GM13976 (cell line): ENCODE measurements around the gene YWHAG.

Source experiments
- DNase-seq: peaks from one replicate; pipeline ENCODE4 v3.0.0; 2012; ENCODE audit warnings: low spot score
- in situ Hi-C: fragments of 300-500 bp; cut with MboI; formaldehyde crosslinking; loops from one replicate; pipeline ENCODE4 v1.12.0; 2022; ENCODE audit warnings: low sequenced_read_pairs, mixed read lengths, inconsistent platforms; ENCODE audit not compliant: unreplicated experiment
- TF ChIP-seq, protein P1 (sequence below): IDR thresholded peaks from 2 replicates; pipeline ENCODE4 v1.5.1; 2012; ENCODE audit warnings: borderline replicate concordance, mild to moderate bottlenecking; ENCODE audit not compliant: insufficient read depth; ENCODE audit errors: extremely low read depth, missing control alignments, control extremely low read depth

The YWHAG gene

GRCh38 chr7:76356115-76356514, 2.7 kb downstream of the YWHAG start:
- TF ChIP-seq, protein P1, sequence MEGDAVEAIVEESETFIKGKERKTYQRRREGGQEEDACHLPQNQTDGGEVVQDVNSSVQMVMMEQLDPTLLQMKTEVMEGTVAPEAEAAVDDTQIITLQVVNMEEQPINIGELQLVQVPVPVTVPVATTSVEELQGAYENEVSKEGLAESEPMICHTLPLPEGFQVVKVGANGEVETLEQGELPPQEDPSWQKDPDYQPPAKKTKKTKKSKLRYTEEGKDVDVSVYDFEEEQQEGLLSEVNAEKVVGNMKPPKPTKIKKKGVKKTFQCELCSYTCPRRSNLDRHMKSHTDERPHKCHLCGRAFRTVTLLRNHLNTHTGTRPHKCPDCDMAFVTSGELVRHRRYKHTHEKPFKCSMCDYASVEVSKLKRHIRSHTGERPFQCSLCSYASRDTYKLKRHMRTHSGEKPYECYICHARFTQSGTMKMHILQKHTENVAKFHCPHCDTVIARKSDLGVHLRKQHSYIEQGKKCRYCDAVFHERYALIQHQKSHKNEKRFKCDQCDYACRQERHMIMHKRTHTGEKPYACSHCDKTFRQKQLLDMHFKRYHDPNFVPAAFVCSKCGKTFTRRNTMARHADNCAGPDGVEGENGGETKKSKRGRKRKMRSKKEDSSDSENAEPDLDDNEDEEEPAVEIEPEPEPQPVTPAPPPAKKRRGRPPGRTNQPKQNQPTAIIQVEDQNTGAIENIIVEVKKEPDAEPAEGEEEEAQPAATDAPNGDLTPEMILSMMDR: no peak
- no peak for DNase-seq
- in situ Hi-C loops: no loop called here

DNA sequence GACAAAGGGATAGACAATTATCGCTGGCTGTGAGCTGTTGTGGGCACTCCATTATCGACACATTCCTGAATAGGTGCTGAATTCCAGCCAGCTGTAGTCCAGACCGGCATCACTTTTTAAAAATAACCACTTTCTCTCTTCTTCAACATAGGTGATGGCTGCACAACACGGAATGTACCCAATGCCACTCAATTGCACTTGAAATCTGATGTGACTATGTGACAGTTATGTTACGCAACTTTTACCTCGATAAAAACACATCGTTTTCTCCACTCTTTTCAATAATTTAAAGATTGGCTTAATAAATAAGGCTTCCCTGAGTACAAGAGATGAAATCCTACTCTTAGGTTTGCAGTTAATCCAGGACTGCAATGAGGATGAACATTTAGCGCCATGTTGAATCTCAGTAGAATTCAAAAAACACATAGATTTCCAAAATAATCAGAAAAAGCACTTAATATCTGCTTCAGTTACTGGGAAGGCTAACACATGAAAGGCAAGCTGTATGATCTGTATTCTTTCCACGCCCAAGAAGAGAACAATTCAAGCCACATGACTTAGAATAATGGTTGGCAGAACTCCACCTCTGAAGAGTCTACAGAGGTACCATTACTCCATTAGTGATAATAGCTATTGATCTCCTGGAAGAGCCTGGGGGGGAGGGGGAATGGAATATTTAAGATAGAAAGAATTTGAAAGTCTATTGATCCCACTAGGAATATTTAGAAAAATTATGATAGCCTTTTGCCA, 3.6 kb downstream of the YWHAG start:
- no peak for DNase-seq
- in situ Hi-C loops: no loop called here
- TF ChIP-seq, protein P1: no peak

DNA sequence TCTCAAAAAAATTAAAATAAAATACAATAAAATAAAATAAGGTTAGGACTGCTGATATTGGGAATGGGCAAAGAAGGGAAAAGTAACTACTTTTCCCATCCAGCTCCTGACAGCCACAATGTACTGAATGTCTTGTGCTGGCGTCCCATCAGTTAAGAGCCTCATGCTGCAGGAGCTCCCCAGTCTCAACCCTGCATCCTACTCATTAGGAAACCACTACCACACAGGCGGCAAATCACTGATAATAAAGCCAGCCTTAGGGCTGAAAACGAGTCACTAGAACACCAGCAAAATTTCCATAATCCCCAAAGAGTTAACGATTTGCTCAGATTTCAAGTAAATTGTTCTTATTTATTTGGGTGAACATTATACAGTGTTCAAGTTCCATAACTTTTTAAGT, 4.3 kb downstream of the YWHAG start:
- DNase-seq: no peak
- TF ChIP-seq, protein P1: no peak
- in situ Hi-C loops: no loop called here

DNA sequence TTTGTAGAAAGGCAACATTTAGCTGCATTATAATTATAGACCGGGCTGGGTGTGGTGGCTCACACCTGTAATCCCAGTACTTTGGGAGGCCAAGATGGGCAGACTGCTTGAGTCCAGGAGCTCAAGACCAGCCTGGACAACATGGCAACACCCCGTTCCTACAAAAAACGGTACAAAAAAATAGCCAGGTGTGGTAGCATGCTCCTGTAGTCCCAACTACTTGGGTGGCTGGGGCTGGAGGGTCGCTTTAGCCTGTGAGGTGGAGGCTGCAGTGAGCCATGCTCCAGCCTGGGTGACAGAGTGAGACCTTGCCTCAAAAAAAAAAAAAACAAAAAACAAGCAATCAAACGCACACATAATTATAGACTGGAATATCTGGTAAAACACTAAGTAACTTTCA, 5.0 kb downstream of the YWHAG start:
- DNase-seq: no peak
- TF ChIP-seq, protein P1: no peak
- in situ Hi-C loops: no loop called here

DNA sequence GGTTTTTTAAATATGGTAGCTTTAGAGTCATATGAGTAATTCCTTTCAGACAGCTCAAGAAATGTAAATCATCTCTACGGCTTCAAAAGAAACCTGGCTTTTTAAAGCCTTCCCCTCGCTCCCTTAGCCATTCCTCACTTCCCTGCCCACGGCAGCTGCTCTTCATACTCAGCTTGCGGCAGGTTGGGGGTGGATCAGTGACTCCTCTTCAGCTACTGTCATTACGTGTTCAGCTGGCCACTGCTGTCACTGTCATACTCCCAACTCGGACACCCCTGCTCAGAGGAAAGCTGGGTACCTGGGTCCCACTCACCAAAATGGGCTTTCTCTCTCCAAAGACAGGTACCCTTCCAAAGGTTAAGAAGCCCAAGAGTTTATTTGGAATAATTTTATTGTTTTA, 6.6 kb downstream of the YWHAG start:
- TF ChIP-seq, protein P1: no peak
- in situ Hi-C loops: no loop called here
- no peak for DNase-seq

DNA sequence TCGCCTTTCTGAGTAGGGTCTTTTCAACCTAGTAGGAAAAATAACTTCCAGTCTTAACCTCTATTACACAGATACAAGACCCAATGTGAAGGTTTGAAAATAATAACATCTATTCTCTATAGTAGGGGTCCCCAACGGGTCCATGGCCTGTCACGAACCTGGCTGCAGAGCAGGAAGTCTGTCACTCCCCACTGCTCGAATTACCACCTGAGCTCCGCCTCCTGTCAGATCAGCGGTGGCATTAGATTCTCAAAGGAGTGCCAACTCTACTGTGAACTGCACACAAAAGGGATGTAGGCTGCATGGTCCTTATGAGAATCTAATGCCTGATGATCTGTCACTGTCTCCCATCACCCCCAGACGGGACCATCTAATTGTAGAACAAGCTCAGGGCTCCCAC, 7.4 kb downstream of the YWHAG start:
- in situ Hi-C loops: no loop called here
- DNase-seq: no peak
- TF ChIP-seq, protein P1: no peak
